ENCODE data around the gene DMXL2. TPM values are rescaled to one million over a fixed set of nuclear protein-coding genes. Genes with fewer than 3 reads are reported as not detected.
A peak's percentile ranks its signal among the peaks of the same experiment; 100 is the strongest.

Gene DMXL2
- total and polyA plus RNA-seq, 9 of the 15 experiments (the other 6 are each of a cell fraction or from before 2014, with no cell fraction given): 9.3 to 57.7 (median 30.7) TPM

DNA sequence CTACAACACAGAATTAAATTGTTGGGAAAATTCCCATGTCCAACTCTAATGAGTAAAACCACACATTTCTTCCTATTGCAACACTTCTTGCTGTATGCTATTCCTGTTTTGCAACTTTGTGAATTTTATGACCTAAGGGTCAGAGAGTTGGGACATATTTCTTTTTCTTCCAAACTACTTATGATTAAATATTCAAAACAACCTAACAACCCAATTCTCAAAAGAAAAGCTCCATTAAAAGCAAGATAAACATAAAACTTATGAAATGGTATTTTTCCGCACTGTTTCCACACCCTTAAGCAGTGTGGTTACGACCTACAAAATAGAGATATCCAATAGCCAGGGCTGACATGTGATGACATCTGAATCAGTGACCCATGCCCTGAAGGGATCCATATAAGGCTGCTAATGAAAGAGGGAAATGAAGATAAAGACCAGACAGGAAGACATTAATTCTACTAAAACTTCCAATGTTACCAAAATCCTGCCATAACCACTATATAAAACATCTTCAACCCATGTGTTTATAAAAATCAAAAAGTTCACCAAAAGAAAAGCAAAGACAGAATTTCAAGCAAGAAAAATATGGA, 45.6 kb downstream of the DMXL2 start (continued):
- TF ChIP-seq PHF20 (IDR thresholded peaks at IDR 0.05; ENCODE audit: partially characterized antibody) (no peak), DPF2 (IDR thresholded peaks at IDR 0.05) (no peak; the same call in none of the 2 replicates), RBM25 (IDR thresholded peaks at IDR 0.05; ENCODE audit: low read depth, low read length, severe bottlenecking) (no peak), SRF (CRISPR knock-in tag; IDR thresholded peaks at IDR 0.05) (peak; percentile 68 to 89; a peak in 3 of 4 replicates), RBM39 (optimal IDR thresholded peaks at IDR 0.05; ENCODE audit: low read depth, low read length) (no peak), ZNF384 (IDR thresholded peaks at IDR 0.05; ENCODE audit: low read depth, low read length) (no peak), ZNF212 (CRISPR knock-in tag; IDR thresholded peaks at IDR 0.05) (no peak), ZFP36 (IDR thresholded peaks at IDR 0.05; ENCODE audit: low read depth, low read length, partially characterized antibody) (no peak), TGIF2 (CRISPR knock-in tag; IDR thresholded peaks at IDR 0.05) (no peak), RAD21 (CRISPR knock-in tag; conservative IDR thresholded peaks at IDR 0.05 in 1 of 2, IDR thresholded peaks at IDR 0.05 in 1 of 2) (no peak), POLR2AphosphoS5 (IDR thresholded peaks at IDR 0.05; ENCODE audit: control insufficient read depth, insufficient read depth, low read depth, low read length) (no peak), ELF4 (CRISPR knock-in tag; IDR thresholded peaks at IDR 0.05) (0 out of 2 replicates have a peak, but pooled peaks have one; percentile 58), CCAR2 (IDR thresholded peaks at IDR 0.05; ENCODE audit: low read depth, low read length) (no peak), NFE2 (IDR thresholded peaks at IDR 0.05; ENCODE audit: low read depth) (no peak), ESRRA (IDR thresholded peaks at IDR 0.05; ENCODE audit: borderline replicate concordance, low read depth) (no peak; the same call in 1 of the 2 replicates), NRF1 (conservative IDR thresholded peaks at IDR 0.05 in 1 of 2, IDR thresholded peaks at IDR 0.05 in 1 of 2) (no peak), GABPA (tag; conservative IDR thresholded peaks at IDR 0.05; ENCODE audit: low read depth) (peak; percentile 23; the same call in 1 of the 2 replicates), SIX5 (IDR thresholded peaks at IDR 0.05; ENCODE audit: borderline replicate concordance in 1 of 2, insufficient read depth in 1 of 2, low read depth in 1 of 2, low read length in 2 of 2) (no peak)
- TF ChIP-seq, protein P1, sequence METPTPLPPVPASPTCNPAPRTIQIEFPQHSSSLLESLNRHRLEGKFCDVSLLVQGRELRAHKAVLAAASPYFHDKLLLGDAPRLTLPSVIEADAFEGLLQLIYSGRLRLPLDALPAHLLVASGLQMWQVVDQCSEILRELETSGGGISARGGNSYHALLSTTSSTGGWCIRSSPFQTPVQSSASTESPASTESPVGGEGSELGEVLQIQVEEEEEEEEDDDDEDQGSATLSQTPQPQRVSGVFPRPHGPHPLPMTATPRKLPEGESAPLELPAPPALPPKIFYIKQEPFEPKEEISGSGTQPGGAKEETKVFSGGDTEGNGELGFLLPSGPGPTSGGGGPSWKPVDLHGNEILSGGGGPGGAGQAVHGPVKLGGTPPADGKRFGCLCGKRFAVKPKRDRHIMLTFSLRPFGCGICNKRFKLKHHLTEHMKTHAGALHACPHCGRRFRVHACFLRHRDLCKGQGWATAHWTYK (CRISPR knock-in tag; IDR thresholded peaks at IDR 0.05): no peak
- TF ChIP-seq, protein P2, sequence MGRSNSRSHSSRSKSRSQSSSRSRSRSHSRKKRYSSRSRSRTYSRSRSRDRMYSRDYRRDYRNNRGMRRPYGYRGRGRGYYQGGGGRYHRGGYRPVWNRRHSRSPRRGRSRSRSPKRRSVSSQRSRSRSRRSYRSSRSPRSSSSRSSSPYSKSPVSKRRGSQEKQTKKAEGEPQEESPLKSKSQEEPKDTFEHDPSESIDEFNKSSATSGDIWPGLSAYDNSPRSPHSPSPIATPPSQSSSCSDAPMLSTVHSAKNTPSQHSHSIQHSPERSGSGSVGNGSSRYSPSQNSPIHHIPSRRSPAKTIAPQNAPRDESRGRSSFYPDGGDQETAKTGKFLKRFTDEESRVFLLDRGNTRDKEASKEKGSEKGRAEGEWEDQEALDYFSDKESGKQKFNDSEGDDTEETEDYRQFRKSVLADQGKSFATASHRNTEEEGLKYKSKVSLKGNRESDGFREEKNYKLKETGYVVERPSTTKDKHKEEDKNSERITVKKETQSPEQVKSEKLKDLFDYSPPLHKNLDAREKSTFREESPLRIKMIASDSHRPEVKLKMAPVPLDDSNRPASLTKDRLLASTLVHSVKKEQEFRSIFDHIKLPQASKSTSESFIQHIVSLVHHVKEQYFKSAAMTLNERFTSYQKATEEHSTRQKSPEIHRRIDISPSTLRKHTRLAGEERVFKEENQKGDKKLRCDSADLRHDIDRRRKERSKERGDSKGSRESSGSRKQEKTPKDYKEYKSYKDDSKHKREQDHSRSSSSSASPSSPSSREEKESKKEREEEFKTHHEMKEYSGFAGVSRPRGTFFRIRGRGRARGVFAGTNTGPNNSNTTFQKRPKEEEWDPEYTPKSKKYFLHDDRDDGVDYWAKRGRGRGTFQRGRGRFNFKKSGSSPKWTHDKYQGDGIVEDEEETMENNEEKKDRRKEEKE (IDR thresholded peaks at IDR 0.05; ENCODE audit: borderline replicate concordance in 1 of 2, control insufficient read depth in 1 of 2, low read depth in 2 of 2, low read length in 1 of 2): no peak
- TF ChIP-seq, protein P3, sequence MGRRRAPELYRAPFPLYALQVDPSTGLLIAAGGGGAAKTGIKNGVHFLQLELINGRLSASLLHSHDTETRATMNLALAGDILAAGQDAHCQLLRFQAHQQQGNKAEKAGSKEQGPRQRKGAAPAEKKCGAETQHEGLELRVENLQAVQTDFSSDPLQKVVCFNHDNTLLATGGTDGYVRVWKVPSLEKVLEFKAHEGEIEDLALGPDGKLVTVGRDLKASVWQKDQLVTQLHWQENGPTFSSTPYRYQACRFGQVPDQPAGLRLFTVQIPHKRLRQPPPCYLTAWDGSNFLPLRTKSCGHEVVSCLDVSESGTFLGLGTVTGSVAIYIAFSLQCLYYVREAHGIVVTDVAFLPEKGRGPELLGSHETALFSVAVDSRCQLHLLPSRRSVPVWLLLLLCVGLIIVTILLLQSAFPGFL (CRISPR knock-in tag; IDR thresholded peaks at IDR 0.05): no peak
